ENCODE data around the gene DNAJC22.

The DNAJC22 gene

DNA sequence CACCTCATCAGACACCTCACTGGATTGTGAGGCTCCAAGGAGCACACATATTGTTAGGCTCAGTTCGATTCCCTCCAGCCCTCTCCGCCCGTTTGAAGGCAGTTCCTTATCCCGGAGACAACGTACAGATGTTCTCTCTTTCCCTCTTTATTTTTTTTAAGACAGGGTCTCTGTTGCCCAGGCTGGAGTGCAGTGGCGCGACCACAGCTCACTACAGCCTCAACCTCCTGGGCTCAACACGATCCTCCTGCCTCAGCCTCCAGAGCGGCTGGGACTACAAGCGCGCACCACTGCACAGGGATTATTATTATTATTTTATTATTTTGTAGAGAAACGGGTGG, 24.4 kb upstream of the DNAJC22 start:
- Histone ChIP-seq H3K4me3 (ENCODE audit: low read depth, low read length) (peak overlapping the region; percentile 74), H2AFZ (peak overlapping the region; percentile 99), H3K9ac (no peak overlapping the region), H3K79me2 (no peaks in the 10 kb centered on the region), H3K36me3 (ENCODE audit: control insufficient read depth, insufficient read depth, low read length) (no peaks in the 10 kb centered on the region), H3K9me3 (ENCODE audit: control insufficient read depth, low read length) (no peaks in the 10 kb centered on the region), H3K4me1 (no peaks in the 10 kb centered on the region), H3K27ac (no peak overlapping the region), H3K27me3 (ENCODE audit: control insufficient read depth, insufficient read depth, low read length) (no peaks in the 10 kb centered on the region), H3K4me2 (ENCODE audit: low read length) (peak overlapping the region; percentile 68)
- TF ChIP-seq, protein P1, sequence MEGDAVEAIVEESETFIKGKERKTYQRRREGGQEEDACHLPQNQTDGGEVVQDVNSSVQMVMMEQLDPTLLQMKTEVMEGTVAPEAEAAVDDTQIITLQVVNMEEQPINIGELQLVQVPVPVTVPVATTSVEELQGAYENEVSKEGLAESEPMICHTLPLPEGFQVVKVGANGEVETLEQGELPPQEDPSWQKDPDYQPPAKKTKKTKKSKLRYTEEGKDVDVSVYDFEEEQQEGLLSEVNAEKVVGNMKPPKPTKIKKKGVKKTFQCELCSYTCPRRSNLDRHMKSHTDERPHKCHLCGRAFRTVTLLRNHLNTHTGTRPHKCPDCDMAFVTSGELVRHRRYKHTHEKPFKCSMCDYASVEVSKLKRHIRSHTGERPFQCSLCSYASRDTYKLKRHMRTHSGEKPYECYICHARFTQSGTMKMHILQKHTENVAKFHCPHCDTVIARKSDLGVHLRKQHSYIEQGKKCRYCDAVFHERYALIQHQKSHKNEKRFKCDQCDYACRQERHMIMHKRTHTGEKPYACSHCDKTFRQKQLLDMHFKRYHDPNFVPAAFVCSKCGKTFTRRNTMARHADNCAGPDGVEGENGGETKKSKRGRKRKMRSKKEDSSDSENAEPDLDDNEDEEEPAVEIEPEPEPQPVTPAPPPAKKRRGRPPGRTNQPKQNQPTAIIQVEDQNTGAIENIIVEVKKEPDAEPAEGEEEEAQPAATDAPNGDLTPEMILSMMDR (IDR thresholded peaks at IDR 0.05) = no peak

- Histone ChIP-seq H3K9me3 (ENCODE audit: control insufficient read depth, low read length) (no peaks in the 10 kb centered on the region), H3K4me3 (ENCODE audit: low read depth, low read length) (peak within 1 kb of the TSS; percentile 74), H3K36me3 (ENCODE audit: control insufficient read depth, insufficient read depth, low read length) (no peaks in the 10 kb centered on the region), H3K79me2 (no peaks in the 10 kb centered on the region), H3K27me3 (ENCODE audit: control insufficient read depth, insufficient read depth, low read length) (no peaks in the 10 kb centered on the region), H3K27ac (no peak within 1 kb of the TSS), H2AFZ (peak within 1 kb of the TSS; percentile 99), H3K4me2 (ENCODE audit: low read length) (peak within 1 kb of the TSS; percentile 80), H3K4me1 (no peaks in the 10 kb centered on the region), H3K9ac (no peak within 1 kb of the TSS)
- TF ChIP-seq, protein P1 (IDR thresholded peaks at IDR 0.05) = no peak
Observed at GRCh38 chr12:49322708-49323523, 23.8 kb upstream of the DNAJC22 start, which contains the start of gene TROAP. TROAP (plus strand) TSS chr12:49323255; CDS start chr12:49323609, 354 bp downstream.

DNA sequence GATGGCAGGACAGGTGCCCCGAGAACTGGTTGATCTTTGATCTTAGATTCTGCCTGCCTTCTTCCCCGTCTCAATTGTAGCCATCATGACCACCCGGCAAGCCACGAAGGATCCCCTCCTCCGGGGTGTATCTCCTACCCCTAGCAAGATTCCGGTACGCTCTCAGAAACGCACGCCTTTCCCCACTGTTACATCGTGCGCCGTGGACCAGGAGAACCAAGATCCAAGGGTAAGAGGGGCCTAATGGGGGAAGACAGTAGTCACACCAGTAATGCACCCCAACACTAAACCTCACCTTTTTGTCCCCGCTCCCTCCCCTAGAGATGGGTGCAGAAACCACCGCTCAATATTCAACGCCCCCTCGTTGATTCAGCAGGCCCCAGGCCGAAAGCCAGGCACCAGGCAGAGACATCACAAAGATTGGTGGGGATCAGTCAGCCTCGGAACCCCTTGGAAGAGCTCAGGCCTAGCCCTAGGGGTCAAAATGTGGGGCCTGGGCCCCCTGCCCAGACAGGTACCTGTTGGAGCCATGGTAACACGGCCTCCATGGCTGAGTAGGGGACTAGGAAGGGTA, 23.1 kb upstream of the DNAJC22 start:
- Histone ChIP-seq H2AFZ (peak overlapping the region; percentile 99), H3K36me3 (ENCODE audit: control insufficient read depth, insufficient read depth, low read length) (no peaks in the 10 kb centered on the region), H3K27ac (no peak overlapping the region), H3K79me2 (no peaks in the 10 kb centered on the region), H3K4me1 (no peaks in the 10 kb centered on the region), H3K9ac (no peak overlapping the region), H3K4me3 (ENCODE audit: low read depth, low read length) (peak overlapping the region; percentile 74), H3K9me3 (ENCODE audit: control insufficient read depth, low read length) (no peaks in the 10 kb centered on the region), H3K27me3 (ENCODE audit: control insufficient read depth, insufficient read depth, low read length) (no peaks in the 10 kb centered on the region), H3K4me2 (ENCODE audit: low read length) (peak overlapping the region; percentile 80)
- TF ChIP-seq, protein P1 (IDR thresholded peaks at IDR 0.05) = no peak

DNA sequence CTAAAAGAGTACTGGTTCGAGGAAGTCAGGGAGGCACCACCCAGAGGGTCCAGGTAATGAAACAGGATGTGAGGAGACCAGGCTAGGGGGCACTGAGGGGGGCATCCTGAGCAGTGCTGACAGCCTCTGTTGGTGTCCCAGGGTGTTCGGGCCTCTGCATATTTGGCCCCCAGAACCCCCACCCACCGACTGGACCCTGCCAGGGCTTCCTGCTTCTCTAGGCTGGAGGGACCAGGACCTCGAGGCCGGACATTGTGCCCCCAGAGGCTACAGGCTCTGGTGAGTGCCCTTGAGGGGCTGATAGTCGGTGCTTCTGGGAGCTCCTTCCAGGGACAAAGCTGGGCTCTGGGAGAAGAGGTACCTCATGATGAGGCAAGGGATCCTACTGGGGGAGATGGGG, 21.1 kb upstream of the DNAJC22 start:
- H3K79me2 ChIP-seq = no peaks in the 10 kb centered on the region
- H3K9me3 ChIP-seq (ENCODE audit: control insufficient read depth, low read length) = no peaks in the 10 kb centered on the region

More for the DNA sequence above, 21.1 kb upstream of the DNAJC22 start:
- Histone ChIP-seq H3K4me3 (ENCODE audit: low read depth, low read length) (no peak overlapping the region), H3K4me1 (no peaks in the 10 kb centered on the region), H3K27me3 (ENCODE audit: control insufficient read depth, insufficient read depth, low read length) (no peaks in the 10 kb centered on the region), H3K36me3 (ENCODE audit: control insufficient read depth, insufficient read depth, low read length) (no peaks in the 10 kb centered on the region), H3K9ac (no peak overlapping the region), H3K27ac (no peak overlapping the region), H3K4me2 (ENCODE audit: low read length) (no peak overlapping the region), H2AFZ (no peak overlapping the region)
- TF ChIP-seq, protein P1 (IDR thresholded peaks at IDR 0.05) = no peak
